Right lobe of liver (tissue), 6 donors: ENCODE results near the gene NPSR1. TPM values are rescaled to one million over a fixed set of nuclear protein-coding genes. Genes with fewer than 3 reads are reported as not detected.

Source experiments
- ATAC-seq, 4 donors: fragments of 200-7000 bp; cut with Tn5 transposase; one replicate each; pipeline ENCODE4 v1.9.1; 2020; ENCODE audit warnings: mild to moderate bottlenecking in 4 of 4, moderate library complexity in 4 of 4
- DNase-seq, 3 donors: peaks; one replicate each; pipeline ENCODE4 v3.0.0-alpha.2; 2020
- H3K27ac ChIP-seq, 3 donors: fragments of 200-600 bp; one replicate each; pipeline ENCODE4 v1.8.0; 2022
- H3K27me3 ChIP-seq, 2 donors: fragments of 200-600 bp; one replicate each; pipeline ENCODE4 v1.8.0; 2022
- H3K36me3 ChIP-seq, 4 donors: fragments of 200-600 bp; sonication (generic) in 1 of 4; one replicate each; pipeline versions ENCODE4 v1.5.1 to v1.8.0; 2017 to 2022; ENCODE audit warnings: control low read depth in 1 of 4
- H3K4me1 ChIP-seq, 4 donors: fragments of 200-600 bp; sonication (generic) in 1 of 4; one replicate each; pipeline versions ENCODE4 v1.5.1 to v1.8.0; 2017 to 2022; ENCODE audit warnings: control low read depth in 1 of 4
- H3K4me3 ChIP-seq, 3 donors: fragments of 200-600 bp; one replicate each; pipeline ENCODE4 v1.8.0; 2022
- H3K9me3 ChIP-seq, 4 donors: fragments of 200-600 bp; sonication (generic) in 1 of 4; one replicate each; pipeline versions ENCODE4 v1.5.1 to v1.8.0; 2017 to 2022; ENCODE audit warnings: control low read depth in 1 of 4
- POLR2A ChIP-seq: fragments of 450-650 bp; IDR thresholded peaks from one replicate; pipeline ENCODE4 v1.6.1; 2017; ENCODE audit warnings: antibody characterized with exemption, mild to moderate bottlenecking
- WGBS: methylation state at CpG from one replicate; pipeline ENCODE4 v1.1.6; 2018; ENCODE audit warnings: low coverage, low lambda C conversion rate; ENCODE audit not compliant: insufficient coverage; ENCODE audit errors: missing lambda C conversion rate; 5-methylcytosine and 5-hydroxymethylcytosine counted together
- intact Hi-C, 2 donors: fragments of 100-400 bp; cut with DNase I; formaldehyde crosslinking; loops; one replicate each; pipeline versions ENCODE4 v1.11.2 to v1.14.1; 2022
- total RNA-seq, 6 experiments: library from RNA; depleted of rRNA in 2 of 6; stranded (reverse); fragments of >200 nt in 2 of 6; fragmentation: NEBNext Ultra II Directional in 3 of 6; extraction: Animal tissue kit (Norgen Biotek cat#: 25700) in 3 of 6; gene quantifications; one replicate each; pipeline versions ENCODE4 v1.1.0 to v1.2.4, GENCODE V29; 2016 to 2023
- TF ChIP-seq, protein P1 (sequence below), 4 donors: fragments of 200-600 bp in 3 of 4; fragments of 450-650 bp in 1 of 4; IDR thresholded peaks; one replicate each; pipeline versions ENCODE4 v1.5.1 to v1.8.0; 2016 to 2022; ENCODE audit warnings: antibody characterized with exemption in 4 of 4, mild to moderate bottlenecking in 2 of 4
- donor health status: DM: no; HTN: yes; CAD: no.
- donor health status: DM: no; HTN: no; CAD: no.
- donor health status: DM: no; HTN: no; CAD: no.
- donor health status: DM: no; HTN: yes; CAD: no.
- donor health status: DM: no; HTN: yes; CAD: no.

Gene NPSR1
- total RNA-seq, 6 experiments from 2014 or later: not detected

DNA sequence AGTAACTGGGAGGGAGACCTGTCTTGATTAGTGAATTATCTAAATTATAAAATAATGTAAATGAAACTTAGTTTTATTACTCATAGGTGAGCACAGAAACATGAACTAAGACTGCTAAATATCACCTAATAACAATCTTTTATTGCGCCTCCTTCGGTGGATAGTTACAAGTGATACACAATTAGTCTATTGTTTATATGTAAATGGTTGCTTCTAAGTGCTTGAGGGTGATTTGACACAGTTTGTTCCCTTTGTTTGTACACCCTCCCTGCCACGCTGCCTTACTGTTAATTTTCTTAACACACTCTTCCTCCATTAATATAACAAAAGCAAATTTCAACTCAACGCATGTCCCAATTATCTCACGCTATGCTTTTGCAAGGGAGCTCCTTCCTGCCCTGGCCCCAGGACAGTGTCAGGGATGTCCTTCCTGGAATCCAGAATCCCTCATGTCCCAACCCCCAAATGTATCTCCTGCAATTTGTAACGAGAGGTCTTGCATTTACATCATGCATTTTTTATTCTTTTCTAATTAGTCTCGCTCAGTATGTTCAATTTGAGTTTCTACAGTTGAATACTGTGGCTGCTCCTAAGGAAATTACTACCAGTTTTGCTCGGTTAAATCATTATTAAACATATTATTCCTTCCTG lies 4.2 kb downstream of the NPSR1 start:
- TF ChIP-seq POLR2A: no peak
- TF ChIP-seq, protein P1, sequence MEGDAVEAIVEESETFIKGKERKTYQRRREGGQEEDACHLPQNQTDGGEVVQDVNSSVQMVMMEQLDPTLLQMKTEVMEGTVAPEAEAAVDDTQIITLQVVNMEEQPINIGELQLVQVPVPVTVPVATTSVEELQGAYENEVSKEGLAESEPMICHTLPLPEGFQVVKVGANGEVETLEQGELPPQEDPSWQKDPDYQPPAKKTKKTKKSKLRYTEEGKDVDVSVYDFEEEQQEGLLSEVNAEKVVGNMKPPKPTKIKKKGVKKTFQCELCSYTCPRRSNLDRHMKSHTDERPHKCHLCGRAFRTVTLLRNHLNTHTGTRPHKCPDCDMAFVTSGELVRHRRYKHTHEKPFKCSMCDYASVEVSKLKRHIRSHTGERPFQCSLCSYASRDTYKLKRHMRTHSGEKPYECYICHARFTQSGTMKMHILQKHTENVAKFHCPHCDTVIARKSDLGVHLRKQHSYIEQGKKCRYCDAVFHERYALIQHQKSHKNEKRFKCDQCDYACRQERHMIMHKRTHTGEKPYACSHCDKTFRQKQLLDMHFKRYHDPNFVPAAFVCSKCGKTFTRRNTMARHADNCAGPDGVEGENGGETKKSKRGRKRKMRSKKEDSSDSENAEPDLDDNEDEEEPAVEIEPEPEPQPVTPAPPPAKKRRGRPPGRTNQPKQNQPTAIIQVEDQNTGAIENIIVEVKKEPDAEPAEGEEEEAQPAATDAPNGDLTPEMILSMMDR (IDR thresholded peaks at IDR 0.05): no peak
- H3K36me3 ChIP-seq: no peaks in the 10 kb centered on the region
- H3K27me3 ChIP-seq: no peaks in the 10 kb centered on the region
- H3K4me3 ChIP-seq: no peak overlapping the region
- H3K9me3 ChIP-seq: no peaks in the 10 kb centered on the region
- 72% methylated on average over 8 of the region's 8 CpGs for WGBS
- H3K4me1 ChIP-seq: no peaks in the 10 kb centered on the region
- ATAC-seq (no peak), DNase-seq (no peak)
- intact Hi-C loops: no loop called here
- H3K27ac ChIP-seq: no peak overlapping the region

DNA sequence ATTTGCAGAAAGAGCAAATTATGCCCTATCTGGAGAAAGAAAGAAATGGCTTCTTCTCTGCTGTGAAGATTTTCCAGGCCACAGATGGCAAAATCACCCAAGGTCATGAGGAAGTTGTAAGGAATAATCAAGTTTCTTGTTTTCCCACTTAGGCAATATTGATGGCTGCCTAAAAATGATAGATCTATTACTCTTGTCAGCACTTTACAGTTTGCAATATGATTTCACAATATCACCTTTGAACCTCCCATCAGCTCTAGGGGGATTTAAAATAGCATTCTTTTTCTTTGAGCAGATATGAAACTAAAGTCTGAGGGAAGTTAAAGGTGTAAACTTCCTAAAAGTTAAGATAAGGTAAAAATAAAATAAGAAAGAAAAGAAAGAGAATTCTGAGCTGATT lies 6.7 kb downstream of the NPSR1 start:
- Histone ChIP-seq H3K4me3 (no peak overlapping the region), H3K9me3 (no peaks in the 10 kb centered on the region), H3K27me3 (no peaks in the 10 kb centered on the region), H3K36me3 (no peaks in the 10 kb centered on the region), H3K27ac (no peak overlapping the region), H3K4me1 (no peaks in the 10 kb centered on the region)
- DNase-seq: no peak
- ATAC-seq: no peak
- no peak for TF ChIP-seq POLR2A
- TF ChIP-seq, protein P1 (IDR thresholded peaks at IDR 0.05): no peak
- intact Hi-C loops: no loop called here

DNA sequence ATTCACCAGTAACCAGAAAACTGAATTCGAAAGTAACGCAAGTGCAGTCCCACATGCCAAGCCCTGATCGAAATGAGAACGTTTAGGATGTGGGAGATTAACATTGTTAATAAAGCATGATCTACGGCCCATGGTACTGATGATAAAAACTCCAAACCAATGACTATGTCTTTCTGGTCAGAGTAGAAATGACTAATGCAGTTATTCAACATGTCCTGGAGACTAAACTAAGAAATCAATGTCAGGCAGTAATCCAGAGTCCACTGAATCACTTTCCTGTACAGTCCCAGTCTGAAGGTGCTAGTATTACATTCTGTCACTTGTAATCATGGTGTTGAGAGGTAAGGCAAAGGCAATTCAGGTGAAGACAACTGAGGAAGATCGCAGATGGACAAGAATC lies 14.4 kb downstream of the NPSR1 start:
- ATAC-seq (peak in 1 of 4 donors; percentile 89), DNase-seq (no peak)
- Histone ChIP-seq H3K36me3 (no peaks in the 10 kb centered on the region), H3K27me3 (no peaks in the 10 kb centered on the region), H3K9me3 (no peaks in the 10 kb centered on the region), H3K27ac (no peak overlapping the region), H3K4me3 (no peak overlapping the region), H3K4me1 (no peaks in the 10 kb centered on the region)
- intact Hi-C loops: loop anchor here in 1 of 2 donors (10.0 kb wide), 1 partner anchor 82 kb away; no protein-coding TSS in a partner anchor
- TF ChIP-seq, protein P1 (IDR thresholded peaks at IDR 0.05): no peak
- no peak for TF ChIP-seq POLR2A
- WGBS: 53% methylated on average over 5 of the region's 6 CpGs

DNA sequence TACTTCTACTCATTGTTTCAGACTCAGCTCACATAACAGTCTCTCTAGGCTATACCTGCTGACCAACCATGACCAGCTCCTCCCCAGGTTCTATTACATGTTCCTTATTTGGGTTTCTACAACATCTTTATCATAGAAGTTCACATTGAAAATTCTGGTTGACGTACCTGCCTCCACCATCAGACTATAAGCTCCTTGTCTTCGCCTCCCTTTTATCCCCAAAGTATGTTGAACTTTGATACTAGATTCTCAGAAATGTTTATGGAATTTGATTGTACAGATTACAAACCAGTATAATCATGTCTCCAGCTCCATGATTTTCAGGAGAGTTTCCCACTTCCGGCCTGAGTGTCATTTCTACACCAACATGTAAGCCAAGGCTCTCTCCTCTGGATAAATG lies 15.0 kb downstream of the NPSR1 start:
- intact Hi-C loops: loop anchor here in 1 of 2 donors (10.0 kb wide), 1 partner anchor 82 kb away; no protein-coding TSS in a partner anchor
- TF ChIP-seq, protein P1 (IDR thresholded peaks at IDR 0.05): no peak
- TF ChIP-seq POLR2A: no peak
- Histone ChIP-seq H3K27ac (no peak overlapping the region), H3K4me3 (no peak overlapping the region), H3K27me3 (no peaks in the 10 kb centered on the region), H3K36me3 (no peaks in the 10 kb centered on the region), H3K9me3 (no peaks in the 10 kb centered on the region), H3K4me1 (no peaks in the 10 kb centered on the region)
- ATAC-seq (no peak), DNase-seq (no peak)
- 51% methylated on average over 3 of the region's 3 CpGs for WGBS
